Activated CD4-positive, alpha-beta T cell treated with anti-CD3 and anti-CD28 coated beads, Interleukin-2, amount 50 U/mL, for 24 hours (primary cell): ENCODE data around the gene KRTAP22-1.

ENCODE experiments used
- DNase-seq, 2 donors: peaks; one replicate each; pipeline ENCODE4 v3.0.0-alpha.2; 2020; ENCODE audit warnings: low read depth in 1 of 2, low spot score in 1 of 2

KRTAP22-1 gene

GRCh38 chr21:30625449-30626165 lies 24.7 kb downstream of the KRTAP22-1 start:
- DNase-seq, result no peak

DNA sequence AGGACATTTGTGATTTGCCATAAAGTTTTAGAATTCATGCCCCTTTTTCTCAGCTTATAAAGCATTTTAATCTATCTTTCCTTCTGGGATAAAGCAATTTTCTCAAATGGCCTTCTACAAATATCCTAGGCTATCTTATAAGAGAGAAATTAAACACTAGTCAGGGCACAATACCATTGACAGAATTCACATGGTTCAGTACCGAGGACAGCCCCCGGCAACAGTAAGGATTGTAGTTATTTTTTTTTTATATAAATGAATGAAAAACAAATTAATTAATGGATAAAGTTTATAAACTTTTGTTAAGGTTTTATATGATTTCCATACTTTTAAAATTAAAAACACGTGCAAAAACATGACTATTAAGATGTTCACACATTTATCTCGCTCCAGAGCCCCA lies 27.2 kb downstream of the KRTAP22-1 start:
- no peak for DNase-seq

GRCh38 chr21:30629200-30629599 lies 28.3 kb downstream of the KRTAP22-1 start:
- no peak for DNase-seq

DNA sequence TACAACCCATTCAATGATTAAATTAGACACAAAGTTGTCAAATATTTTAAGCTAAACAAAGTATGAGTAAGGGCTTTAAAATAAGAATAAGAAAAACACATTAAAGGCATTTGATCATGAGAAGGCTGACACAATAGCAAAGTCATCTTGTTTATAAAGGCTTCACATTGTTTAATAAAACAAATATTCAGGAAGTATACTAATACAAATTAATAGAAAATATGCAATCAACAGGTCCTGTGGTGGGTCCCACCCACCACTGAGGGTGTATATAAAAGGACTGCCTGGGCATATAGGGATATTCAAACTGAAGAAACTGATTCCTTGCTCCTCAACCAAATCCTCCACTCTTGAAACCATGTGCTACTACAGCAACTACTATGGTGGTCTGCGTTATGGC lies 34.0 kb downstream of the KRTAP22-1 start, which contains the start of gene KRTAP20-2:
Gene KRTAP20-2, plus strand, starts transcription at position 301 of the 400 bp plus-strand sequence. Its CDS starts 58 bp downstream, at position 359.
- no peak for DNase-seq

DNA sequence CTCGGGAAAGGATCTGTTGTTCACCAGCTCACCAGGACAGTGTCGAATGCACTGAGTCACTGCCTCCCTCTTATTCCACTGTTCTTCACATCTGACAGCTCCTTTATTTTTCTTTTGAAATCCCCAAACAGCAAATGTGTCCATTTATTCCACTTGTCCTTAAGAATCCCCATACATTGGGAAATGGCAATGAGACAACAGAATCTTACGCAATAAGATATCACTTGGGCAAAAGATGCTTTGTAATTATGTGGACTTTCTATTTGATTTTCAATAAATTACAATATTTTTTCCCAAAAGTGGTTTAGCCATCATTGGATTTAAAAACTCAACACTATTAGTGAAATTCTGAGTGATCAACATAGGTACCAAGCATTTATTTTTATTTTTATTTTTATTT lies 37.8 kb downstream of the KRTAP22-1 start:
- DNase-seq, result no peak

- DNase-seq, result no peak
Observed at GRCh38 chr21:30642564-30642963, 41.7 kb downstream of the KRTAP22-1 start, which contains the start of gene KRTAP20-3. Gene KRTAP20-3, plus strand, starts transcription at chr21:30642864.

DNA sequence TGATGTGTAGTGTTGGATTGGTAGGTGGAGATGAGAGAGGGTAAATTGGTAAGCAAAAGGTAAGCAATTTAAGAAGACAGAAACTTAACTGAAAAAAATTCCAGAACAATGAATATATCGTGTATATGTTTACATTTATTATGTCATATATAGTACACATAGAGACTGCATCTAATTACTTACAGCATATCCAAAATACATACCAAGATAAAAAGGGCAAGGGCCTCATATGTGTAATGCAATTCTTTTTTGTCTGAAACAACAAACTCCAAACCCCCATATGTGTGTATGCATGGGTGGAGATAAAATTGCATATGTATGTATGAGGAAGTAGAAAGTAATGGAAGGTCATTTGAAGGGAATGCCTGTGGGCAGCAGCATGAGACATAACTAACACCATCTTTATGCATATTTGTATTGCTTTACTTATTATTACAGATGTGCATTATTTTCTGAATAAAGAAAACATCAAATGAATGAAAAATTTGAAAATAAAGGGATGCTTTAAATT lies 46.1 kb downstream of the KRTAP22-1 start:
- DNase-seq, result no peak
